ENCODE results near the gene AMZ1. TPM values are rescaled to one million over a fixed set of nuclear protein-coding genes. Genes with fewer than 3 reads are reported as not detected.
"Not testable (repeated sequence)": the region's sequence is repeated elsewhere in the genome, so short reads cannot be mapped to it uniquely, and the experiment has no call there.

AMZ1 gene
- total RNA-seq, 1 donor from 2014 or later, result 14.2 TPM

- DNase-seq (ENCODE audit: low read depth), result not testable (repeated sequence)
Measured at GRCh38 chr7:2727206-2727605, 39.2 kb downstream of the AMZ1 start.

- DNase-seq (ENCODE audit: low read depth), result no peak
Measured at GRCh38 chr7:2728316-2729030, 40.5 kb downstream of the AMZ1 start.

GRCh38 chr7:2729031-2729892 lies 41.3 kb downstream of the AMZ1 start:
- DNase-seq (ENCODE audit: low read depth), result no peak

- DNase-seq (ENCODE audit: low read depth), result no peak
Measured at GRCh38 chr7:2729893-2730716, 42.1 kb downstream of the AMZ1 start.

- DNase-seq (ENCODE audit: low read depth), result no peak
Measured at GRCh38 chr7:2730846-2731770, 43.1 kb downstream of the AMZ1 start.

- DNase-seq (ENCODE audit: low read depth), result no peak
Measured at GRCh38 chr7:2732388-2732787, 44.4 kb downstream of the AMZ1 start.

- peak; percentile 5 for DNase-seq (ENCODE audit: low read depth)
Measured at GRCh38 chr7:2732959-2733584, 45.1 kb downstream of the AMZ1 start.

- no peak for DNase-seq (ENCODE audit: low read depth)
Measured at GRCh38 chr7:2734084-2734686, 46.2 kb downstream of the AMZ1 start.

- no peak for DNase-seq (ENCODE audit: low read depth)
Measured at GRCh38 chr7:2734751-2735571, 47.0 kb downstream of the AMZ1 start.

GRCh38 chr7:2735744-2736143 lies 47.7 kb downstream of the AMZ1 start:
- DNase-seq (ENCODE audit: low read depth), result no peak

- DNase-seq (ENCODE audit: low read depth), result no peak
Measured at GRCh38 chr7:2736411-2736914, 48.5 kb downstream of the AMZ1 start.

- not testable (repeated sequence) for DNase-seq (ENCODE audit: low read depth)
Measured at GRCh38 chr7:2737005-2737743, 49.2 kb downstream of the AMZ1 start.

GRCh38 chr7:2737771-2738540 lies 50.0 kb downstream of the AMZ1 start:
- no peak for DNase-seq (ENCODE audit: low read depth)

GRCh38 chr7:2738766-2739549 lies 51.0 kb downstream of the AMZ1 start:
- DNase-seq (ENCODE audit: low read depth), result no peak

GRCh38 chr7:2743523-2744185 lies 55.7 kb downstream of the AMZ1 start:
- not testable (repeated sequence) for DNase-seq (ENCODE audit: low read depth)

- not testable (repeated sequence) for DNase-seq (ENCODE audit: low read depth)
Measured at GRCh38 chr7:2748684-2749083, 60.7 kb downstream of the AMZ1 start.
